Nephron progenitor cell (in vitro differentiated cells): Measurements from ENCODE around the gene RIMBP2.

Experiments
- DNase-seq: peaks from one replicate; pipeline ENCODE4 v3.0.0; 2021
- H3K27ac Mint-ChIP-seq: 2 replicates; pipeline ENCODE4 v1.8.0; 2021; ENCODE audit warnings: mild to moderate bottlenecking, moderate library complexity, mixed read lengths
- H3K27me3 Mint-ChIP-seq: 2 replicates; pipeline ENCODE4 v1.8.0; 2021; ENCODE audit warnings: mild to moderate bottlenecking, low read depth, mixed read lengths; ENCODE audit not compliant: poor library complexity
- H3K36me3 Mint-ChIP-seq: 2 replicates; pipeline ENCODE4 v1.8.0; 2021; ENCODE audit warnings: low read depth, mixed read lengths
- H3K4me1 Mint-ChIP-seq: 2 replicates; pipeline ENCODE4 v1.8.0; 2021; ENCODE audit warnings: mixed read lengths
- H3K4me3 Mint-ChIP-seq: 2 replicates; pipeline ENCODE4 v1.8.0; 2021; ENCODE audit warnings: mild to moderate bottlenecking, moderate library complexity, mixed read lengths
- H3K9me3 Mint-ChIP-seq: 2 replicates; pipeline ENCODE4 v1.8.0; 2021; ENCODE audit warnings: mild to moderate bottlenecking, moderate library complexity, mixed read lengths
- TF ChIP-seq, protein P1 (sequence below): fragments of 200-600 bp; sonication (generic); IDR thresholded peaks from 2 replicates; pipeline ENCODE4 v1.5.0; 2021; ENCODE audit warnings: antibody characterized with exemption

RIMBP2 gene

DNA sequence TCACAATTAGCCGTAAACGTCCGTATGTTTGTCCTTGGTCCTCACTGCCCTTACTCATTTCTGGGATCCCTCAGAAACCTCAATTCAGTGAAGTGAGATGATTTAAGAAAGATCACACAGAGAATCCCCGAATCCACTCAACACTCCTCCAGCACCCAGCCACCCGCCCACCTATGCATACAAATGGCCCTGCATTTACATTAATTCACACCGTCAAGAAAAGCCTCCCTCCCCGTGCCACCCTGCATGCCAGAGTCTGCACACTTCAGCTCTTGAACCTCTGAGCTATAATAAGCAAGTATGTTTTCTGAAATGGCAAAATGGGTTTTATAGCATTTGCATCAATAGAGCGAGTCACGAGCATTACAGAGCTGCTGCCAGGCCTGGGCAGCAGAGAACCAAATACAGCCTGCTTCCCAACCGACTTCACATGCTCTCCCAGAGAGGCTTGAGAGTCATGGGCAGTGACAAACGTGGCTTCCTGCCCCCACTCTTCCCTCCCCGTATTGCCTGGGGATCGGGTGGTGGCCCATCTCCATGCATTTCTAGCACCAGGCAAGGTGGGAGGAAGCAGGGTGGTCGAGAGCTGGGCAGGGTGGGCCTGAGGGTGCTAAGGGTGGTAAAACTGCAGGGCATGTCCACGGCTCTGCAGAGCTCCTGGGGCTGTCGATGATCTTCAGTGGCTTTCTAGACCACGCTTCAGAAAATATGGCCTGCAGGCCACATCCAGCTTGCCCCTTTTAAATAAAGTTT, 177.6 kb downstream of the RIMBP2 start:
- peaks cover 4% of the 10 kb centered on the region for H3K36me3 Mint-ChIP-seq
- no peak overlapping the region for H3K27ac Mint-ChIP-seq
- no peak for DNase-seq
- TF ChIP-seq, protein P1, sequence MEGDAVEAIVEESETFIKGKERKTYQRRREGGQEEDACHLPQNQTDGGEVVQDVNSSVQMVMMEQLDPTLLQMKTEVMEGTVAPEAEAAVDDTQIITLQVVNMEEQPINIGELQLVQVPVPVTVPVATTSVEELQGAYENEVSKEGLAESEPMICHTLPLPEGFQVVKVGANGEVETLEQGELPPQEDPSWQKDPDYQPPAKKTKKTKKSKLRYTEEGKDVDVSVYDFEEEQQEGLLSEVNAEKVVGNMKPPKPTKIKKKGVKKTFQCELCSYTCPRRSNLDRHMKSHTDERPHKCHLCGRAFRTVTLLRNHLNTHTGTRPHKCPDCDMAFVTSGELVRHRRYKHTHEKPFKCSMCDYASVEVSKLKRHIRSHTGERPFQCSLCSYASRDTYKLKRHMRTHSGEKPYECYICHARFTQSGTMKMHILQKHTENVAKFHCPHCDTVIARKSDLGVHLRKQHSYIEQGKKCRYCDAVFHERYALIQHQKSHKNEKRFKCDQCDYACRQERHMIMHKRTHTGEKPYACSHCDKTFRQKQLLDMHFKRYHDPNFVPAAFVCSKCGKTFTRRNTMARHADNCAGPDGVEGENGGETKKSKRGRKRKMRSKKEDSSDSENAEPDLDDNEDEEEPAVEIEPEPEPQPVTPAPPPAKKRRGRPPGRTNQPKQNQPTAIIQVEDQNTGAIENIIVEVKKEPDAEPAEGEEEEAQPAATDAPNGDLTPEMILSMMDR: no peak
- peaks cover 8% of the 10 kb centered on the region for H3K9me3 Mint-ChIP-seq
- peaks cover 18% of the 10 kb centered on the region for H3K27me3 Mint-ChIP-seq
- no peak overlapping the region for H3K4me3 Mint-ChIP-seq
- no peaks in the 10 kb centered on the region for H3K4me1 Mint-ChIP-seq

DNA sequence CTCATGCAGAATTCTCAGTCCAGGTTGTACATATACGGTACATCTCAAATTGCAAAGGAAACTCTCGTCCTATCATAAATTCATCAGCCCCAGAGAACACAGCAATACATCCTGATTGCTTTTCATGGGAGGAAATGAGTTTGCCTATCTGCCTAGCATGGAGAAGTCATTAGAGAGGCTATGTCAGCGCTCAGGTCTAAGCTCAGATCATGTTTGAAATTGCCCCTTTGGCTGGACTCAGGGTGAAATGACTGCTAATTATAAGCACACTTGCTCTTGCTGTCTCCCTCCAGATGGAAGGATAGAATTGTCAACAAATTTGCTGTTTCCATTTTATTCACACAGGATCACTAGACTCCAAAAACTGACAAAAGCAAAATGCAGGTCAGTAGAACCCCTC, 178.4 kb downstream of the RIMBP2 start:
- H3K27me3 Mint-ChIP-seq: peaks cover 12% of the 10 kb centered on the region
- H3K4me3 Mint-ChIP-seq: no peak overlapping the region
- H3K36me3 Mint-ChIP-seq: peaks cover 4% of the 10 kb centered on the region
- H3K4me1 Mint-ChIP-seq: no peaks in the 10 kb centered on the region
- no peak for DNase-seq
- H3K27ac Mint-ChIP-seq: no peak overlapping the region
- peaks cover 8% of the 10 kb centered on the region for H3K9me3 Mint-ChIP-seq
- TF ChIP-seq, protein P1: no peak

DNA sequence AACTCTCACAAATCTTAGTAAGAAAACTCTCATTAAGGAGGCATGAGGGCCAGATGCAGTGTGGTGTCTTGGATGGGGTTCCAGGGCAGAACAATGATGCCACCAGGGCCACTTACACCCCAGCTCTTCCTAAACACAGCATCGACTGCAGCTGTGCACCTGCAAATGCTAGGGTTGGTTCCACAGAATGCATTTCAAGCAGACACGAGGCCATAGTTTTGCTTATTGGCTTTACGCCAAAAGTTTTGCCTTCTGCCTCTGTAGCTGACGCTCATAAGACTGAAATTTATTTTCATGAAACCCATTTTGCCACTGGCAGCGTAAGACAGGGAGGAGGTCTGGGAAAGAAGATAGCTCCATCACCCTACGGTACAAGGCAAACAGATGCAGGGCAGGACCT, 179.0 kb downstream of the RIMBP2 start:
- no peak overlapping the region for H3K27ac Mint-ChIP-seq
- no peak for DNase-seq
- TF ChIP-seq, protein P1: no peak
- peaks cover 11% of the 10 kb centered on the region for H3K27me3 Mint-ChIP-seq
- peaks cover 8% of the 10 kb centered on the region for H3K9me3 Mint-ChIP-seq
- peaks cover 4% of the 10 kb centered on the region for H3K36me3 Mint-ChIP-seq
- no peak overlapping the region for H3K4me3 Mint-ChIP-seq
- no peaks in the 10 kb centered on the region for H3K4me1 Mint-ChIP-seq

DNA sequence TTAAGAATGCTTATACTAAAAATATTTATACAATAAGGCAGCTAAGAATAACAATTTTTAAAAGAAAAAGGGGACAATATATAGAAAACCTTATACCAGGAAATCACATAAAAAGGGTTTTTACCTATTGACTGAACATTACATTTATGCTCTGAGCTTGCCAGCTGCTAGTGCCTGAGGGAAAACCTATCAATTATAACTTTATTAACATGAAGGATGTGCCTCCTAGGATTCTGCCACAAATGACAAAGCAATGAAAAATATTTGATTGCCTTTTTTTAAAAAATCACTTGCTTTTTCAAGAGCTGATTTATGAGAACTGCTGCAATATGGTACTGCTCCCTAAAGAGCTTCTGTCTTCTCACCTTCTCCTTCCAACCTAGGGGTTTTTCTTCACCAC, 185.7 kb downstream of the RIMBP2 start:
- H3K4me3 Mint-ChIP-seq: no peak overlapping the region
- DNase-seq: no peak
- H3K27ac Mint-ChIP-seq: no peak overlapping the region
- no peaks in the 10 kb centered on the region for H3K9me3 Mint-ChIP-seq
- TF ChIP-seq, protein P1: no peak
- H3K36me3 Mint-ChIP-seq: no peaks in the 10 kb centered on the region
- no peaks in the 10 kb centered on the region for H3K4me1 Mint-ChIP-seq
- peaks cover 24% of the 10 kb centered on the region for H3K27me3 Mint-ChIP-seq

DNA sequence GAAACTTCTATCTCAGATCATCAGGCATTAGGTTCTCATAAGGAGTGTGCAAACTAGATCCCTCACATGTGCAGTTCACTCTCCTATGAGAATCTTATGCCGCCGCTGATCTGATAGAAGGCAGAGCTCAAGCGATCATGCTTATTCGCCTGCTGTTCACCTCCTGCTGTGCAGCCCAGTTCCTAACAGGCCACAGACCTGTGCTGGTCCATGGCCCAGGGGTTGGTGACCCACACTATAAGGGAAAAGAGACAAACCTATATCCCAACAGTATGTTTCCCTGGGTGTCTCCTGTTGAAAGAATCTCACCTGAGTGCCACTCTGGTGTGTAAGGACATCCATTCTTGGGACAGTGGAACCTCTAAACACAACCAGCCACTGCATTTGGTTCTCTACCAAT, 186.3 kb downstream of the RIMBP2 start:
- no peak overlapping the region for H3K27ac Mint-ChIP-seq
- H3K9me3 Mint-ChIP-seq: no peaks in the 10 kb centered on the region
- TF ChIP-seq, protein P1: no peak
- no peaks in the 10 kb centered on the region for H3K4me1 Mint-ChIP-seq
- peaks cover 28% of the 10 kb centered on the region for H3K27me3 Mint-ChIP-seq
- DNase-seq: no peak
- H3K4me3 Mint-ChIP-seq: no peak overlapping the region
- no peaks in the 10 kb centered on the region for H3K36me3 Mint-ChIP-seq

DNA sequence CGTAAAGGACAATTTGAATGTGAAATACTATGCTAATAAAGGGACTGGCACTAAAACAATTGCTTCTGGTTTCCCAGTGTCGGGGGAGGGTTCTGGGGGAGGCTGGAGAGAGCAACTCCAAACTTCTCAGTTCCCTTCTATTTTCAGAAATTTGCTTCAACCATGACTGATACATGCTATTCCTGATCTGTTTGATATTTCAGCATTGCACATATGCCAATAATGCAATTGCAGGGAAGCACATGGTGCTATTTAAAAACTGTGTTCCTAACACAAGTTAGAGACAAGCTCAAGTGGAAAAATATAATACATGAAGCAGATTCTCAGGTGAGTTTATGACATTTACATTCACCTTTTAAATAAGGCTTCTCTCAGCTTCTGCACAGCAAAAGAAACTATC, 188.9 kb downstream of the RIMBP2 start:
- TF ChIP-seq, protein P1: no peak
- H3K27ac Mint-ChIP-seq: no peak overlapping the region
- H3K4me3 Mint-ChIP-seq: no peak overlapping the region
- H3K36me3 Mint-ChIP-seq: no peaks in the 10 kb centered on the region
- H3K9me3 Mint-ChIP-seq: no peaks in the 10 kb centered on the region
- H3K27me3 Mint-ChIP-seq: peaks cover 35% of the 10 kb centered on the region
- no peaks in the 10 kb centered on the region for H3K4me1 Mint-ChIP-seq
- no peak for DNase-seq
